HG02642 (cell line): ENCODE results near the gene PLA2G3.

ENCODE experiments used
- ATAC-seq: cut with Tn5 transposase; IDR thresholded peaks from one replicate; pipeline ENCODE4 v1.9.1; 2021; ENCODE audit warnings: mild to moderate bottlenecking; ENCODE audit not compliant: unreplicated experiment, poor library complexity

PLA2G3 gene

DNA sequence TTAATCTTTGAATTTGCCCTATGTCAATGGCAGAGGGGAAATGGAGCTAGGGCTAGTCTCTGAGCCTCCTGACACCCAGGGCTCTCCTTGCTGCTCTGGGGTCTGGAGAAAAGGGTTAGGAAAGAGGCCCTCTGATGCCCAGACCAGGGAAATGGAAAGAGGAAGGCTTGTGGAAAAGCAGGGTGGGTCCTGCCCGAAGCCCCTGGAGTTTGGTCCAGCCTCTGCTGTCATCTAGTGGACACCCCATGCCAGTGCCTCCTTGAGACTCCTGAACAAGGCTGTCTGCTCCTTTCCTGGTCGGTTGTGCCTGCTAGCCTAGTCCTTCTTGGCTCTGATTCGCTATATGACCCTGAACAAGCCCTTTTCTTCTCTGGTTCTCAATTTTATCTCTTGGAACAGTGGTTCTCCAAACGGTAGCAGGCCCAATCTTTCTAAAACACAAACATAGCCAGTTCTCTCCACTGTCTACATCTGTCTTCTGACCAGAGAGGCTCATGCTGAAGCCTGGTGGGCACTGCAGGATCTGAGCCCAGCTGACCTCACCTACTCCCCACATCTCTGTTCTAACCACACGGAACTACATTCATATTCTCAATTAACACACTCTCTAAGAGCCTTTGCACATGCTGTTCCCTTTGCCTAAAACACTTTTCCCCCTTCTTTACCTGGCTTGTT lies 8.8 kb upstream of the PLA2G3 start:
- no peak for ATAC-seq

DNA sequence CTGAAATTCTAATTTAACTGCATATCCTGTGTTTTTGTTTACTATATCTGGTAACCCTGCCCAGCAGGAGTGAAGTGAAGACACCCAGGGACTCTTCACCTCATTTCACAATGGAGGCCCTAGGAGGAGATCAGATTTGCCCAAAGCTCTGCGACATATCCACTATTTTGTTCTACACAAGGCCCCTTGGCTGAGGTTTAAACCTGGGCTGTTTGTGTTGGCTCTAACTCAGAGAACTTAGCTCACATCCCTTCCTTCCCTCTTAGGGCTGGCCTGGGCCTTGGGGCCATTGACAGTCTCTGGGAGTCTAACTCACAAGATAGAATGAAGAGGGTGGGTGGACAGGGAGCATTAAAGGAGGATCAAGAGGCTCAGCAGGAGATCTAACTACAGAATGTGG lies 8.2 kb upstream of the PLA2G3 start:
- ATAC-seq, result no peak

DNA sequence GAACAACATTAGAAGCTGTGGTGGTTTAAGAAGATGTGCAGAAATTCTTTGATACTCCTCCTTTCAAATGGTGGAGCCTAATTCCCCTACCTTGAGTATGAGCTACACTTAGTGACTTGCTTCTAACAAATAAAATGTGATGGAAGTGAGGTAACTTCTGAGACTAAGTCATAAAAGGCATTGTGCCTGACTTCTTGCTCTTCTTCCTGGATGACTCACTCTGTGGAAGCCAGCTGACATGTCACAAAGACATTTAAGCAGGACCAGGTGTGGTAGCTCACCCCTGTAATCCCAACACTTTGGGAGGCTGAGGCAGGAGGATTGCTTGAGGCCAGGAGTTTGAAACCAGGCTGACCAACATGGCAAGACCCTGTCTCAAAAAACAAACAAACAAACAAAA lies 3.9 kb upstream of the PLA2G3 start:
- no peak for ATAC-seq

DNA sequence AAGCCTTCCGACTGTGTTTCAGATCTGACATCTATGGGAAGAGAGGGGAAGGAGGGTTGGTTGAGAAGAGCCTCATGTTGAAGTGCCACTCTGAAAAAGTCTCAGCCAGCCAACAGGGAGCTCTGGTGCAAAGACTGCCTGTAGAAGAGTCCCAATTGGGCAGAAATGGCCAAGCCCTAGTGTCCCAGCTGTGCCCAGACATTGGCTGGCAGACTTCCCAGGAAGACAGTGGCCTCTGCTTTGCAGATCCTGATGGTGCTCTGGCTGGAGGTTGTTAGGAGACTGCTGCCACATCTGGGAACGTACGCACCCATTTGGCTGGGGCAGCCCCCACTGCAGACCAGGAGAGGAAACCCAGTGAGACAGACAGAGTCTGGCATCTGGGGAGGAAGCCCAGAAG lies 3.2 kb upstream of the PLA2G3 start:
- ATAC-seq, result no peak

DNA sequence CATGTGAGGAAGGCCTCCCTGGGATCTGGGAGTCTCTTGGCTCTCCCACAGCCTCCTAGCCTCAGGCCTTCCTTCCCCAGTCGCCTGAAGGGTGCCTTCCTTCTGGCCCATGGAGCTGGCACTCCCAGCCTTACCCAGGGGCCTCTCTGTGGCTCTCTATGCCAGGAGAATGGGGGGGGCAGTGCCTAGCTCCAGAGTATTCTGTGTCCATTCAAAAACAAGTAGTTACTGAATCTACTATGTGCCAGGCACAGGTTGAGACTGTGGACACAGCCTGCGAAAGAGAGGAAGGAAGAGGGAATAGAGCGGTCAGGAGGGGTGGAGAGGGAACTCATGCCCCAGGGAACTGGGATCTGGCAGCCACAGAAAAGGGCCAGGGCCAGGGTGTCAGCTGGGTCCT lies 2.7 kb upstream of the PLA2G3 start:
- ATAC-seq, result no peak

DNA sequence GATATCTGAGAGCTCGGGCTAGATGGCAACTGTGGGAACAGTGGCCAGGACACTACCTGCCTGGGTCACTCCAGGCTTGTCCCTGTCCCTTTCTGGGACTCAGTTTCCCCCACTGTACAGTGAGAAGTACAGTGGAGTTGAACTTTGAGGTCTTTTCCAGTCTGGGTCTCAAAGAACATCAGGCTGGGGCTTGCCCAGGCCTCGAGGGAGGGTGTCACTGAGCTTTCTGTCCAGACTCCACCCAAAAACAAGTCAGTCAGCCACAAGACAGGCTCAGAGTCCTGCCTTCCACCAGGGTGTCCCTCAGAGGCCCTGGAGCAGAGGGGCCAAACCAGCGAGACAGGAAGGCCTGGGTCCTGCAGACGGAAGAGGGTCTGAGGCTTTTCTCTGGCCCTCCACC lies 2.0 kb upstream of the PLA2G3 start:
- ATAC-seq, result no peak

DNA sequence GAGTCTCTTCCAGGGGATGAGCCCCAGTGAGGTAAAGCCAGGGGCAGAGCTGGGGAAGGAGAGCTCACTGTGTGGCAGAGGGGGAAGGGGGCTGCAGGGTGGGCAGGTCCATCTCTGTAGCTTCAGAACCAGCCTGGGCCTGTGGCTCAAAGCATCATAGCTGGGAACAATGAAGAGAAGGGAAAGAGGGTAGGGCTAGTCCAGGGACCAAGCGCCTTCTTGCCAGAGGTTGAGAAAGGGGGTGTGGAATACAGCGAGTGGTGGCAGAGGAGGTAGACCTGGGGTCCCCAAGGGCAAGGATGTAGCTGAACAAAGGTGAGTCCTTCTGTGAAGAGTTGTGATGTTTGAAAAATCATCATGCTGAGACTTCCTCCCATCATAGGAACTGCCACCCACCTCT lies 1.2 kb upstream of the PLA2G3 start:
- ATAC-seq, result no peak

DNA sequence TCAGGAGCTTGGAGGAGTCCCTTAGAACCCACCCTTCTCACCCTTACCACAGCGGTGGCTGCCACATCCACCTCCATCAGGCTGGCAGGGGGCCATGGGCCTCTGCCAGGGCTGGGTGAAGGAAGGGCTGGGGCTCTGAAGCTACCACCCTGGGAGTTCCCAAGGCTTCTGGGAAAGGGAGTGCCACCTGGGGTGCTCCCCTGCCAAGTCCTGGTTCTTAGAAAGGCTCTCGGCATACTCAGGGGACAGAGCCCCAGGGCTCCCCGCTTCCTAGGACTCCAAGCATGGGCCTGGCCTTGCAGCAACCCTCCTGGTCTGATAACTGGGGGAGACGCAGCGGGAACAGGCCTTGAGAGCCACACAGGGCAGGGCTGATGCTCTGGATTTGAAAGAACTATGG lies 438 bp upstream of the PLA2G3 start:
- no peak for ATAC-seq

DNA sequence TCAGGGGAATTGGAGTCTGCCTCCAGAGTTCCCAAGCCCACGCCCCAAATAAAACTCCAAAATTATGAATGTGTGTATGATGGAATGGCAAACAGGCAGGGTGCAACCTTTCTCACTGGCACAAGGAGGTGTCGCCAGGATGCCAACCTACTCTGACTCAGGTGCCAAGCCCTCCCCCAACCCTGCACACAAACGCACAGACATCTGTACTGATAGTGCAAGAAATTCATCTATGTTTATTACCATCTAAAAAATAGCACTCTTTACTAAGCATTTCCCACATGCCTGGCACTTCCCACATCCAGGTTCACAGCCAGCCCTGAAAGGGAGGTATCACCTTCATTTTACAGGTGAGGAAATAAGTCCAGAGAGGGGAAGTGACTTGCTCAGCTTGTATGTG lies 1.2 kb downstream of the PLA2G3 start:
- ATAC-seq, result no peak

DNA sequence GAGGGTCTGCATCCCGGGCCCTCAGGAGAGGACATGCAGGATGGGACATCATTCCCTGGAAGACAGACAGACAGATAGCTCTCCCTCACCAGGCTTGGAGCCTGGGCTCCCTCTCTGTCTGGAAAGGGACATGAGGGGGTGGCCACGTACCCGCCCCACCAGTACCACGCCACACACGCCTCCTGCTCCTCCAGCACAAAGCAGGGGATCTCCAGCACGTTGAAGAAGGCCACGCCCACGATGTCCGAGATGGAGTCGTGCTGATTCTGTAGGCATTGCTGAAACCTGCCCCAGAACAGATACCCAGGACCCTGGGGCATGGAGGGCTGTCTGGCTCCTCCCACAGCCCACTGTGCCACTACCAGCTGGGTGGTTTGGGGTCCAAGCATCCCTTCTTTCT lies 2.2 kb downstream of the PLA2G3 start:
- ATAC-seq, result no peak

DNA sequence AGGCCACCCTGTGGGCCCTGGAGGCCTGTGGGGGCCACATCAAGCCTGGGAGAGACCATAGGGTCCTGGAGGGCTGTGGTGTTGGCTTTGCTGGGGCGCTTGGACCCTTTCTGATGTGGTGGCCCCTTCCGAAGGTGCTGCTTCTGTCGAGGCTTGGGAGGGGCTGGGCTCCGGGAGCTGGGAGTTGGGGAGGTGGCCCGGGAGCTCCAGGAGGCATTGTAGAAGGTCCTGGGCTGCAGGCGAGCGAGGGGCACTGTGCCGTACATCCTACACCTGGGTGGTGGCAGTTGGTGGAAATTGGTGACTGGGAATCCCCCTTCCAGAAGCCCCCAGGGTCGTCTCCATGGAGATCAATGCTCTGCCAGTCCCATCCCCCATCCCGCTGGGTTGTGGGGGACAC lies 2.6 kb downstream of the PLA2G3 start:
- no peak for ATAC-seq

DNA sequence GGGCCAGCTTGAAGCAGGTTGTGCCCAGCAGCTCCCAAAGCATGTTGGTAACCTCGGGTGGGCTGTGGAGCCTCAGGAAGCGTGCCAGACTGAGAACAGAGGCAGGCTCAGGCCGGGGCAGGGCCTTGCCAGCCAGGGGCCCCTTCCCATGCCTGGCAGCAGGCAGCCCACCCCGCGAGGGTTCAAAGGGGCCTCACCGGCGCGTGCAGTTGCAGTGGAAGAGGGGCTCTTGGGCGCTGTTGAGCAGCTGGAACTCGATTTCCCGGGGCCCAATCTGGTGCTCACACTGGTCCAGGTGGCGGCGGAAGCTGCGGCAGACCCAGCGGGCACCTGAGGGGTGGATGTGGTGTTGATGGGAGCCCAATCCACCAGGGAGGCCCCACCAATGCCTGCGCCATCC lies 3.6 kb downstream of the PLA2G3 start:
- ATAC-seq, result no peak

DNA sequence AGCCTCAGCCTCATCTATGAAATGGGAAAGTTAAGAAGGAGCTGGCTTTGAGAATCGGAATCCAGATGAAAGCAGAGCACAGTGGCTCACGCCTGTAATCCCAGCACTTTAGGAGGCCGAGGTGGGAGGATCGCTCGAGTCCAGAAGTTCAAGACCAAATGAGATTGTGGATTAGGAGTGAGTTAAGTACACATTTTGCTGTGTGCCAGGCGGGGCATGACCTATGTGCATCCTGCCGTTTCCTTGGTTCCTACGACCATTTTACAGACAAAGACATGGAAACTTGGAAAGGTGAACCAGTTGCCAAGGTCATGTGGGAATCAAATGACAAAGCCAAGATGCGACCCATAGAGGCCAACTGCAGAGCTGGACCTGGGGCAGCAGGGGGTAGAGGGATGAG lies 4.2 kb downstream of the PLA2G3 start:
- no peak for ATAC-seq

DNA sequence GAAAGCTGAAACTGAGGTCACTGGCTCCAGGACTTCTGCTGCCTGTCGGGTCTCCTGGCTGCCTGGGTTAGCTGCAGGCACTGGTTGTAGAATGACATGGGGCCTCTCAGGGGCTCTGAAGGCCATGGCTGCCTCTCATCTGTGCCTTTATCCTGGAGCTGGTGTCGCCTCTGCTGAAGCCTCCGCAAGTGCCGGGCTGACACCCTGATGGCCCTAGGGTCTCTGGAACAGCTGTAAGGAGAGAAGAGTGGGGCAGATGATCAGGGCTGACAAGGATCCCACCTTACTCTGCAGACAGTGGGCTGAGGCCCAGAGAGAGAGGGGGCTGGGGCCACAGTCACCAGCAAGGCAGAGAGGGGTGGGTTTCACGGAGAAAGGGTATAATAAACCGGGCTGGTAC lies 4.6 kb downstream of the PLA2G3 start:
- ATAC-seq, result no peak

DNA sequence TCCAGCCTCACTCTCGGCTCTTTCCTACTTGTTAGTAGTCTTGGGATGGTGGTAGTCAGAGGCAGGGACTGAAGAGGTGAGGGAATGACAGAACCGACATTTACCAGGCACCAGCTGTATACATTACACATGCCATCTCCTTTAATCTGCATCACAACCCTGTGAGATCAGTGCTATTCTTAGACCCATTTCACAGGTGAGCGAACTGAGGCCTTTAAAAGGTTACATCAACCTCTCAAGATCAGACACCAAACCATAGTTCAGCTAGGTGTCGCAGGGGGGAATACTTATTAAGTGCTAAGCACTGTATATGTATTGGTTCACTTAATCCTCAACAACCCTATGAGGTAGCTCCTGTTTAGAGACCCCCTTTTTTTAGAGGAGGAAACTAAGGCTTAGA lies 5.6 kb downstream of the PLA2G3 start:
- ATAC-seq, result no peak

DNA sequence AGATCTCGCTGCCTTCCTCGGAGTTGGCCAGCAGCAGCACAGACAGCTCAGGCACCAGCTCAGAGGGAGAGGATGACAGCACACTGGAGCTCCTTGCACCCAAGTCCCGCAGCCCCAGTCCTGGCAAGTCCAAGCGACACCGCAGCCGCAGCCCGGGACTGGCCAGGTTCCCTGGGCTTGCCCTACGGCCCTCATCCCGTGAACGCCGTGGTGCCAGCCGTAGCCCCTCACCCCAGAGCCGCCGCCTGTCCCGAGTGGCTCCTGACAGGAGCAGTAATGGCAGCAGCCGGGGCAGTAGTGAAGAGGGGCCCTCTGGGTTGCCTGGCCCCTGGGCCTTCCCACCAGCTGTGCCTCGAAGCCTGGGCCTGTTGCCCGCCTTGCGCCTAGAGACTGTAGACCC lies 6.4 kb downstream of the PLA2G3 start:
- no peak for ATAC-seq

DNA sequence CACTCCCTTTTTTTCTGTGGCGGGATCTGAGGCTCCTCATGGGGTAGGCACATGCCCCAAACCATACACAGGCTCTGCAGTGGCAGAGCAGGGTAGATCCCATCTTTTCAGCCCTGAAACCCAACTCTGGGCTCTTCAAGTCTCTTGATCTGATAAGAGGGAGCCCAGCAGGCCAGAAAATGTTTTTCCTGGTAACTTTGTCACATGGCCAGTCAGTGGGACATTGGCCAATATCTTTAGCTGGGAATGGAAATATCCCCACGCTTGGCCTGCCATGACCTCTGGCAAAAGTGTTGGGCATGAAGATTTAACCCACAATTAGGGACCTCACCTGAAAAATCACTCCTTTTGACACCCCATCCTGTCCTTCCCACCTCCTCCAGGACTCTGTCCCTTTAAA lies 9.4 kb downstream of the PLA2G3 start:
- no peak for ATAC-seq

DNA sequence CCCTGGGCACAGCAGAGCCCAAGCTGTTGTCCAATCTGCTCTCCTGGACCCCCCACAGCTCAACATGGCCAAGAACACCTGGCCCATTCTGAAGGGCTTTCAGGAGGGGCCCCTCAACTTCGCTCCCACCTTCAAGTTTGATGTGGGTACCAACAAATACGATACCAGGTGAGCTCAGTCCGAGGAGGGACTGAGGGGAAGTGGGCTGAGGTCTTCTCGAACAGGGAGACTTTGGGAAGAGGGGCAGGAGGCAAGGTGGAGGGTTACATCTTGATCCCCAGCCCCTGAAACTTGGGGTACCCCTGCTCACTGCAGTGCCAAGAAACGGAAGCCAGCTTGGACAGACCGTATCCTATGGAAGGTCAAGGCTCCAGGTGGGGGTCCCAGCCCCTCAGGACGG lies 12.2 kb downstream of the PLA2G3 start:
- no peak for ATAC-seq

DNA sequence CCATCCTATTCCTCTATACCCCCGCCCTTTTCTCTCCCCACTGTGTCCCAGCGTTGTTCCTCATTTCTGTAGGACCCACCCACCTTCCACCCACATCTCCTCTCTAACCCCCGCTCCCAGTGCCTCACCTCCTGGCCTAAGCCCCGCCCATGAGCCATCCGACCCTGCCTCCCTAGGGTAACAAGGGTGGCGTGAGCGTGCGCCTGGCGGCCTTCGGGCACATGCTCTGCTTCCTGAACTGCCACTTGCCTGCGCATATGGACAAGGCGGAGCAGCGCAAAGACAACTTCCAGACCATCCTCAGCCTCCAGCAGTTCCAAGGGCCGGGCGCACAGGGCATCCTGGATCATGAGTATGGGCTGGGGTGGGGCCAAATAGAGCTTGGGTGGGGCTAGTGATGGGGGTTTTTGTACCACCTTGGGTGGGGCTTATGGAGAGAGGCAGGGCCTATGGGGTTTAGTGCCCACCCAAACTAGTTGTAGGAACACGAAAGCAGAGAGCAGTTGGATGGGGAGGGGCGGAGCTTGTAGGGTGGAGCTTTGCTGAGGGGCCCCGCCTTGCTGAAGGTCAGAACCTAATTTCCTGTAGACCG lies 13.0 kb downstream of the PLA2G3 start:
- no peak for ATAC-seq

DNA sequence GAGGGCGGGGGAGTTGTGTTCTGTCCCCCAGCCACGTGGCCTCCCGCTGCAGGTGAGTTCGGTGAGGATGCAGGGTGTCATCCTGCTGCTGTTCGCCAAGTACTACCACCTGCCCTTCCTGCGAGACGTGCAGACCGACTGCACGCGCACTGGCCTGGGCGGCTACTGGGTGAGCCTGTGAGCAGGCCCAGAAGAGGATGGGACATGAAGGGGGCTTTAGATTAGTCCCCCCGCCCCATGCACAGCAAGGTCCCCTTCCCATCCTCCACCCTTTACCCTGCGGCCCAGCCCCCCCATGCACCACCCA lies 13.5 kb downstream of the PLA2G3 start:
- ATAC-seq, result no peak

DNA sequence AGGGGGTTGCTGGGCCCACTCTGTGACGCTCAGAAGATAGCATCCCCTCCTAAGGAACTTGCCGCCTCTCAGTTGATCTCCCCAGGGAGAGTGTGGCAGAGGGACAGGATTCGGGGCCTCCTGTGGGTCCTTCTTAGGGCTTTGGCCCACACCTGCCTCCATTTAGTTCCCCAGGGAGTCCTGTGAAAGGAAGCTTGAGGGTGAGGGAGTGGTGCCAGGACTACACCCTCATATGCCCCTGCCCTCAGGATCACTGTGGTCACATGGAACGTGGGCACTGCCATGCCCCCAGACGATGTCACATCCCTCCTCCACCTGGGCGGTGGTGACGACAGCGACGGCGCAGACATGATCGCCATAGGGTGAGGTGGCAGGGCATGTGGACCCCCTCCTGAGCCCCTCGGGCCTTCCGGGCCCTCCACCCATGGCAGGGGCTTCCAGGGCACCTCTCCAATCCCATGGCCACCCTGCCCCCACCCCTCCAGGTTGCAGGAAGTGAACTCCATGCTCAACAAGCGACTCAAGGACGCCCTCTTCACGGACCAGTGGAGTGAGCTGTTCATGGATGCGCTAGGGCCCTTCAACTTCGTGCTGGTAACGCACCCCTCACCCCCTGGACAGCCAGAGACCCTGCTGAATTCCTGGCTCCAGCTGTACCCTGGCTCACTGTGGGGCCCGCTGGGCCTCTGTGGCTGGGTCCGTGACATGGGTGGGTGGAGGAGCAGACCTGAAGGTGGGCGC lies 14.0 kb downstream of the PLA2G3 start:
- ATAC-seq, result no peak

DNA sequence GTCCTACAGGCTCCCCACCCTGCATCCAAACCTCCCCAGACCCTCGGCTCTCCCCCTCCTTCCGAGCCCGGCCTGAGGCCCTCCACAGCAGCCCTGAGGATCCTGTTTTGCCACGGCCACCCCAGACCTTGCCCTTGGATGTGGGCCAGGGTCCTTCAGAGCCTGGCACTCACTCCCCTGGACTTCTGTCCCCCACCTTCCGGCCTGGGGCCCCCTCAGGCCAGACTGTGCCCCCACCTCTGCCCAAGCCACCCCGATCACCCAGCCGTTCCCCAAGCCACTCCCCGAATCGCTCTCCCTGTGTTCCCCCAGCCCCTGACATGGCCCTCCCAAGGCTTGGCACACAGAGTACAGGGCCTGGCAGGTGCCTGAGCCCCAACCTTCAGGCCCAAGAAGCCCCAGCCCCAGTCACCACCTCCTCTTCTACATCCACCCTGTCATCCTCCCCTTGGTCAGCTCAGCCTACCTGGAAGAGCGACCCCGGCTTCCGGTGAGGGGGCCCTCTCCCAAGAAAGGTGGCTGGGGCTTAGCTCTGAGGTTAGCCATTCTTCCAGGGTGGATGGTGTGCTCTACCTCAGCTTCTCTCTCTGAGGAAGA lies 14.7 kb downstream of the PLA2G3 start:
- no peak for ATAC-seq
